Measurements from ENCODE around the gene RPS19BP1. TPM values are rescaled to one million over a fixed set of nuclear protein-coding genes. Genes with fewer than 3 reads are reported as not detected.

Gene RPS19BP1
- total RNA-seq, 2 experiments from 2014 or later = 42.8 to 68.8 TPM

GRCh38 chr22:39535831-39536449 lies 3.4 kb upstream of the RPS19BP1 start:
- intact Hi-C loops (cut with DNase I, micrococcal nuclease) = loop anchor here (2.0 to 10.0 kb wide), 3 partner anchors 369 to 405 kb away; partner anchors contain the start of gene GRAP2 (in 1 of the 2)
- no peaks in the 10 kb centered on the region for H3K27me3 Mint-ChIP-seq
- ChIA-PET CTCF (interaction anchor here (0.5 to 2.8 kb wide), 7 partner anchors 131 to 503 kb away, joined by 3 to 43 read pairs (median 3); no protein-coding TSS in a partner anchor), POLR2A (no interaction called here)
- no peaks in the 10 kb centered on the region for H3K9me3 Mint-ChIP-seq (ENCODE audit: low read depth)
- H3K4me1 Mint-ChIP-seq = peaks cover 17% of the 10 kb centered on the region
- H3K27ac Mint-ChIP-seq = no peak overlapping the region
- peaks cover 11% of the 10 kb centered on the region for H3K36me3 Mint-ChIP-seq (ENCODE audit: low read depth)
- ATAC-seq = no peak
- no peak overlapping the region for H3K4me3 Mint-ChIP-seq
- DNase-seq = no peak

GRCh38 chr22:39535357-39535725 lies 2.8 kb upstream of the RPS19BP1 start:
- ATAC-seq = no peak
- ChIA-PET POLR2A (interaction anchor here (1.0 kb wide), 1 partner anchor 501 kb away, joined by 3 read pairs; no protein-coding TSS in a partner anchor), CTCF (interaction anchor here (0.6 to 2.8 kb wide), 21 partner anchors 14 to 832 kb away, joined by 3 to 43 read pairs (median 4); no protein-coding TSS in a partner anchor)
- peaks cover 16% of the 10 kb centered on the region for H3K36me3 Mint-ChIP-seq (ENCODE audit: low read depth)
- no peak overlapping the region for H3K4me3 Mint-ChIP-seq
- intact Hi-C loops (cut with DNase I, micrococcal nuclease) = loop anchor here (2.0 to 10.0 kb wide), 3 partner anchors 369 to 405 kb away; partner anchors contain the start of gene GRAP2 (in 1 of the 2)
- no peaks in the 10 kb centered on the region for H3K27me3 Mint-ChIP-seq
- H3K4me1 Mint-ChIP-seq = peaks cover 23% of the 10 kb centered on the region
- H3K9me3 Mint-ChIP-seq (ENCODE audit: low read depth) = no peaks in the 10 kb centered on the region
- no peak overlapping the region for H3K27ac Mint-ChIP-seq
- DNase-seq = no peak

- H3K36me3 Mint-ChIP-seq (ENCODE audit: low read depth) = peaks cover 20% of the 10 kb centered on the region
- no peak overlapping the region for H3K4me3 Mint-ChIP-seq
- H3K9me3 Mint-ChIP-seq (ENCODE audit: low read depth) = no peaks in the 10 kb centered on the region
- intact Hi-C loops (cut with DNase I, micrococcal nuclease) = loop anchor here (1.0 to 10.0 kb wide), 8 partner anchors 370 to 813 kb away; partner anchors contain the start of genes ADSL (in 1 of the 2) and GRAP2 (in 1 of the 2)
- peak; percentile 91 for DNase-seq
- H3K4me1 Mint-ChIP-seq = peaks cover 28% of the 10 kb centered on the region
- ATAC-seq = peak; percentile 8
- ChIA-PET CTCF (interaction anchor here (0.5 to 2.8 kb wide), 37 partner anchors 14 to 1955 kb away, joined by 3 to 43 read pairs (median 3); partner anchors contain the start of genes LGALS2 and MIEF1), POLR2A (interaction anchor here (0.6 to 1.0 kb wide), 4 partner anchors 215 to 502 kb away, joined by 3 to 4 read pairs (median 3); partner anchors contain the start of gene RPL3)
- no peaks in the 10 kb centered on the region for H3K27me3 Mint-ChIP-seq
- peak overlapping the region; percentile 78 for H3K27ac Mint-ChIP-seq
These were observed 2.2 kb upstream of the RPS19BP1 start for GRCh38 chr22:39534591-39535356.

- Mint-ChIP-seq H3K4me1 (peaks cover 35% of the 10 kb centered on the region), H3K27ac (peak overlapping the region; percentile 78), H3K4me3 (no peak overlapping the region), H3K27me3 (no peaks in the 10 kb centered on the region), H3K9me3 (ENCODE audit: low read depth) (no peaks in the 10 kb centered on the region), H3K36me3 (ENCODE audit: low read depth) (peaks cover 27% of the 10 kb centered on the region)
- POLR2A ChIA-PET = interaction anchor here (0.8 to 1.0 kb wide), 3 partner anchors 214 to 502 kb away, joined by 3 read pairs; partner anchors contain the start of gene RPL3
- CTCF ChIA-PET = interaction anchor here (0.5 to 2.8 kb wide), 31 partner anchors 15 to 1954 kb away, joined by 3 to 43 read pairs (median 4); partner anchors contain the start of genes LGALS2 and MIEF1
- ATAC-seq (no peak), DNase-seq (no peak)
- intact Hi-C loops (cut with DNase I, micrococcal nuclease) = loop anchor here (1.0 to 10.0 kb wide), 8 partner anchors 371 to 813 kb away; partner anchors contain the start of genes ADSL (in 1 of the 2) and GRAP2 (in 1 of the 2)
These were observed 1.6 kb upstream of the RPS19BP1 start for GRCh38 chr22:39534092-39534506.

GRCh38 chr22:39530692-39531331 lies 1.7 kb downstream of the RPS19BP1 start:
- Mint-ChIP-seq H3K36me3 (ENCODE audit: low read depth) (peaks cover 42% of the 10 kb centered on the region), H3K27ac (peak overlapping the region; percentile 53), H3K4me3 (peak overlapping the region; percentile 98), H3K9me3 (ENCODE audit: low read depth) (no peaks in the 10 kb centered on the region), H3K27me3 (no peaks in the 10 kb centered on the region), H3K4me1 (peaks cover 63% of the 10 kb centered on the region)
- ATAC-seq = no peak
- intact Hi-C loops (cut with DNase I, micrococcal nuclease) = loop anchor here (5.0 to 10.0 kb wide), 5 partner anchors 374 to 816 kb away; partner anchors contain the start of genes ADSL (in 1 of the 2) and GRAP2 (in 1 of the 2)
- POLR2A ChIA-PET = interaction anchor here (0.8 to 2.1 kb wide), 4 partner anchors 8 to 513 kb away, joined by 3 to 11 read pairs (median 4); no protein-coding TSS in a partner anchor
- CTCF ChIA-PET = interaction anchor here (0.7 to 4.8 kb wide), 14 partner anchors 8 to 513 kb away, joined by 3 to 100 read pairs (median 4); partner anchors contain the start of genes MIEF1, RPL3 and TAB1
- no peak for DNase-seq

GRCh38 chr22:39530116-39530515 lies 2.4 kb downstream of the RPS19BP1 start:
- CTCF ChIA-PET = interaction anchor here (0.7 to 4.8 kb wide), 13 partner anchors 13 to 514 kb away, joined by 3 to 100 read pairs (median 8); partner anchors contain the start of genes MIEF1, RPL3 and TAB1
- intact Hi-C loops (cut with DNase I, micrococcal nuclease) = loop anchor here (5.0 to 10.0 kb wide), 5 partner anchors 375 to 817 kb away; partner anchors contain the start of genes ADSL (in 1 of the 2) and GRAP2 (in 1 of the 2)
- no peak for ATAC-seq
- peak overlapping the region; percentile 98 for H3K4me3 Mint-ChIP-seq
- H3K36me3 Mint-ChIP-seq (ENCODE audit: low read depth) = peaks cover 48% of the 10 kb centered on the region
- H3K4me1 Mint-ChIP-seq = peaks cover 69% of the 10 kb centered on the region
- POLR2A ChIA-PET = interaction anchor here (0.8 to 1.8 kb wide), 3 partner anchors 9 to 11 kb away, joined by 3 to 27 read pairs (median 5); partner anchors contain the start of gene ATF4
- no peak for DNase-seq
- no peaks in the 10 kb centered on the region for H3K9me3 Mint-ChIP-seq (ENCODE audit: low read depth)
- peak overlapping the region; percentile 81 for H3K27ac Mint-ChIP-seq
- H3K27me3 Mint-ChIP-seq = no peaks in the 10 kb centered on the region

GRCh38 chr22:39529487-39529851 lies 3.1 kb downstream of the RPS19BP1 start:
- POLR2A ChIA-PET = interaction anchor here (0.7 to 1.8 kb wide), 9 partner anchors 8 to 464 kb away, joined by 3 to 27 read pairs (median 6); partner anchors contain the start of genes ATF4, MIEF1 and RPL3
- peaks cover 54% of the 10 kb centered on the region for H3K36me3 Mint-ChIP-seq (ENCODE audit: low read depth)
- no peaks in the 10 kb centered on the region for H3K9me3 Mint-ChIP-seq (ENCODE audit: low read depth)
- no peaks in the 10 kb centered on the region for H3K27me3 Mint-ChIP-seq
- H3K27ac Mint-ChIP-seq = peak overlapping the region; percentile 81
- peak overlapping the region; percentile 67 for H3K4me3 Mint-ChIP-seq
- H3K4me1 Mint-ChIP-seq = peaks cover 75% of the 10 kb centered on the region
- CTCF ChIA-PET = interaction anchor here (0.7 to 4.8 kb wide), 34 partner anchors 8 to 590 kb away, joined by 3 to 100 read pairs (median 5); partner anchors contain the start of genes ATF4, MIEF1, RPL3 and TAB1
- intact Hi-C loops (cut with DNase I, micrococcal nuclease) = loop anchor here (1.0 to 10.0 kb wide), 5 partner anchors 36 to 825 kb away; partner anchors contain the start of genes APOBEC3C (in 1 of the 2), GTPBP1 (in 1 of the 2) and JOSD1 (in 1 of the 2)
- no peak for ATAC-seq
- DNase-seq = no peak

GRCh38 chr22:39528681-39529486 lies 3.7 kb downstream of the RPS19BP1 start:
- Mint-ChIP-seq H3K9me3 (ENCODE audit: low read depth) (no peaks in the 10 kb centered on the region), H3K36me3 (ENCODE audit: low read depth) (peaks cover 59% of the 10 kb centered on the region)
- ATAC-seq = peak; percentile 37

GRCh38 chr22:39528080-39528661 lies 4.4 kb downstream of the RPS19BP1 start:
- Mint-ChIP-seq H3K4me1 (peaks cover 78% of the 10 kb centered on the region), H3K36me3 (ENCODE audit: low read depth) (peaks cover 64% of the 10 kb centered on the region), H3K9me3 (ENCODE audit: low read depth) (no peaks in the 10 kb centered on the region), H3K27ac (peak overlapping the region; percentile 66), H3K27me3 (no peaks in the 10 kb centered on the region), H3K4me3 (peak overlapping the region; percentile 67)
- DNase-seq (no peak), ATAC-seq (no peak)
- CTCF ChIA-PET = interaction anchor here (0.6 to 4.8 kb wide), 18 partner anchors 8 to 509 kb away, joined by 3 to 100 read pairs (median 5); partner anchors contain the start of genes ATF4 and MIEF1
- POLR2A ChIA-PET = interaction anchor here (0.8 to 1.8 kb wide), 5 partner anchors 7 to 209 kb away, joined by 3 to 27 read pairs (median 6); partner anchors contain the start of genes ATF4 and RPL3
- intact Hi-C loops (cut with DNase I, micrococcal nuclease) = loop anchor here in 1 of 2 experiments (2.0 to 10.0 kb wide), 3 partner anchors 357 to 823 kb away; partner anchors contain the start of genes APOBEC3C, GTPBP1 and JOSD1

More at GRCh38 chr22:39528681-39529486, 3.7 kb downstream of the RPS19BP1 start:
- peak; percentile 96 for DNase-seq
- ChIA-PET CTCF (interaction anchor here (0.6 to 4.8 kb wide), 38 partner anchors 8 to 591 kb away, joined by 3 to 100 read pairs (median 4); partner anchors contain the start of genes ATF4, MIEF1, RPL3 and TAB1), POLR2A (interaction anchor here (0.7 to 1.8 kb wide), 12 partner anchors 8 to 465 kb away, joined by 3 to 27 read pairs (median 6); partner anchors contain the start of genes ATF4, MIEF1, RPL3 and TAB1)
- Mint-ChIP-seq H3K27me3 (no peaks in the 10 kb centered on the region), H3K27ac (peak overlapping the region; percentile 81), H3K4me3 (peak overlapping the region; percentile 67), H3K4me1 (peaks cover 75% of the 10 kb centered on the region)
- intact Hi-C loops (cut with DNase I, micrococcal nuclease) = loop anchor here (1.0 to 10.0 kb wide), 5 partner anchors 36 to 824 kb away; partner anchors contain the start of genes APOBEC3C (in 1 of the 2), GTPBP1 (in 1 of the 2) and JOSD1 (in 1 of the 2)
